Renal cortical epithelial cell (primary cell): ENCODE measurements around the gene CENPV. TPM values are rescaled to one million over a fixed set of nuclear protein-coding genes. Genes with fewer than 3 reads are reported as not detected.
A peak's percentile ranks its signal among the peaks of the same experiment; 100 is the strongest.

Source experiments
- DNase-seq: peaks from one replicate; pipeline ENCODE4 v3.0.0-alpha.2; 2011; ENCODE audit warnings: low read depth
- total RNA-seq: library from RNA; depleted of rRNA; stranded (reverse); fragments of >200 nt; gene quantifications from 2 replicates; pipeline ENCODE4 v1.2.3, GENCODE V29; 2014

The CENPV gene
- total RNA-seq, 1 donor from 2014 or later = 2.6 TPM

- no peak for DNase-seq
Measured at GRCh38 chr17:16361874-16362273, 8.6 kb upstream of the CENPV start.

GRCh38 chr17:16358394-16358793 is 5.1 kb upstream of the CENPV start:
- DNase-seq = no peak

GRCh38 chr17:16354585-16354984 is 1.3 kb upstream of the CENPV start:
- DNase-seq = no peak

GRCh38 chr17:16352667-16353316 is 477 bp downstream of the CENPV start:
- DNase-seq = no peak

- DNase-seq = no peak
Measured at GRCh38 chr17:16352303-16352666, 984 bp downstream of the CENPV start.

- DNase-seq = no peak
Measured at GRCh38 chr17:16351831-16352230, 1.4 kb downstream of the CENPV start.

- no peak for DNase-seq
Measured at GRCh38 chr17:16349431-16349830, 3.8 kb downstream of the CENPV start.

- no peak for DNase-seq
Measured at GRCh38 chr17:16348586-16348985, 4.7 kb downstream of the CENPV start.

GRCh38 chr17:16346721-16347271 is 6.5 kb downstream of the CENPV start:
- DNase-seq = no peak

GRCh38 chr17:16345565-16345964 is 7.7 kb downstream of the CENPV start:
- no peak for DNase-seq

GRCh38 chr17:16343569-16343968 is 9.7 kb downstream of the CENPV start:
- DNase-seq = no peak

GRCh38 chr17:16342979-16343378 is 10.3 kb downstream of the CENPV start:
- DNase-seq = no peak

- DNase-seq = no peak
Measured at GRCh38 chr17:16339959-16340358, 13.3 kb downstream of the CENPV start.

- DNase-seq = no peak
Measured at GRCh38 chr17:16339402-16339801, 13.9 kb downstream of the CENPV start.

- DNase-seq = no peak
Measured at GRCh38 chr17:16338391-16338790, 14.9 kb downstream of the CENPV start.

- DNase-seq = peak; percentile 80
Measured at GRCh38 chr17:16329519-16330271, 23.6 kb downstream of the CENPV start.

- peak; percentile 12 for DNase-seq
Measured at GRCh38 chr17:16328997-16329396, 24.3 kb downstream of the CENPV start.

GRCh38 chr17:16327018-16327417 is 26.3 kb downstream of the CENPV start:
- no peak for DNase-seq

- no peak for DNase-seq
Measured at GRCh38 chr17:16325964-16326363, 27.3 kb downstream of the CENPV start.

- DNase-seq = no peak
Measured at GRCh38 chr17:16322636-16323035, 30.6 kb downstream of the CENPV start.

GRCh38 chr17:16319969-16320368 is 33.3 kb downstream of the CENPV start:
- no peak for DNase-seq

GRCh38 chr17:16314859-16315258 is 38.4 kb downstream of the CENPV start:
- no peak for DNase-seq

GRCh38 chr17:16314189-16314588 is 39.1 kb downstream of the CENPV start:
- peak; percentile 62 for DNase-seq
